Caco-2 (cell line): Measurements from ENCODE around the gene LTBP2. TPM values are rescaled to one million over a fixed set of nuclear protein-coding genes. Genes with fewer than 3 reads are reported as not detected.

Experiments used
- BruUV-seq: library from RNA; stranded (reverse); fragments of 400-500 nt; replicated peaks from 2 replicates; lab custom pipeline; 2021; lab: Mats Ljungman, UMichigan
- CTCF ChIA-PET: fragments of 300-600 bp; sonication (Branson Sonifier 250); formaldehyde crosslinking; loops from one replicate; lab custom pipeline; 2022; ENCODE audit warnings: antibody characterized with exemption; lab: Charles Lee
- POLR2A ChIA-PET: fragments of 300-600 bp; sonication (Branson Sonifier 250); formaldehyde crosslinking; loops from one replicate; lab custom pipeline; 2022; ENCODE audit warnings: antibody characterized with exemption; lab: Charles Lee
- DNase-seq, 2 experiments: peaks; one replicate each; pipeline versions ENCODE4 v3.0.0 to v3.0.0-alpha.2; 2020 to 2022
- H3K27me3 ChIP-seq: replicated peaks from 2 replicates; pipeline ENCODE4 v1.6.0; 2011; ENCODE audit warnings: low read length; ENCODE audit not compliant: control insufficient read depth, insufficient read depth
- H3K36me3 ChIP-seq: 2 replicates; pipeline ENCODE4 v1.5.1; 2011; ENCODE audit warnings: low read length; ENCODE audit not compliant: control insufficient read depth, insufficient read depth
- H3K4me1 ChIP-seq: fragments of 250-450 bp; sonication (Bioruptor Pico); 2 replicates; pipeline ENCODE4 v1.5.1; 2020; ENCODE audit warnings: mild to moderate bottlenecking
- H3K4me3 ChIP-seq: 2 replicates; pipeline ENCODE4 v1.5.1; 2011; ENCODE audit warnings: low read depth, mild to moderate bottlenecking, control low read depth, low read length
- H3K9me3 ChIP-seq: fragments of 250-450 bp; sonication (Bioruptor Pico); 2 replicates; pipeline ENCODE4 v1.5.1; 2020; ENCODE audit warnings: mild to moderate bottlenecking, moderate library complexity
- H3K27ac Mint-ChIP-seq: one replicate; pipeline ENCODE4 v1.8.0; 2022; ENCODE audit warnings: mixed read lengths; ENCODE audit not compliant: unreplicated experiment
- H3K27me3 Mint-ChIP-seq: one replicate; pipeline ENCODE4 v1.8.0; 2022; ENCODE audit warnings: mixed read lengths; ENCODE audit not compliant: insufficient read depth, unreplicated experiment
- H3K36me3 Mint-ChIP-seq: one replicate; pipeline ENCODE4 v1.8.0; 2022; ENCODE audit warnings: mild to moderate bottlenecking, mixed read lengths; ENCODE audit not compliant: insufficient read depth, unreplicated experiment
- H3K4me1 Mint-ChIP-seq: one replicate; pipeline ENCODE4 v1.8.0; 2022; ENCODE audit warnings: low read depth, mixed read lengths; ENCODE audit not compliant: unreplicated experiment
- H3K4me3 Mint-ChIP-seq: one replicate; pipeline ENCODE4 v1.8.0; 2022; ENCODE audit warnings: mild to moderate bottlenecking, moderate library complexity, mixed read lengths; ENCODE audit not compliant: unreplicated experiment
- H3K9me3 Mint-ChIP-seq: one replicate; pipeline ENCODE4 v1.8.0; 2022; ENCODE audit warnings: mixed read lengths; ENCODE audit not compliant: unreplicated experiment
- intact Hi-C: fragments of 100-400 bp; cut with micrococcal nuclease; formaldehyde crosslinking; loops from one replicate; pipeline ENCODE4 v1.10.0; 2022; ENCODE audit not compliant: unreplicated experiment
- total RNA-seq: library from RNA; stranded (reverse); gene quantifications from 2 replicates; pipeline ENCODE4 v1.2.3, GENCODE V29; 2022
- TF ChIP-seq, protein P1 (sequence below), 2 experiments: fragments of 200-600 bp in 1 of 2; IDR thresholded peaks; 1 replicate in 1 of 2; 2 replicates in 1 of 2; pipeline versions ENCODE4 v1.5.1 to v1.8.0; 2011 to 2022; ENCODE audit warnings: antibody characterized with exemption in 1 of 2, control low read depth in 1 of 2, inconsistent platforms in 1 of 2, low read depth in 1 of 2, low read length in 1 of 2, mild to moderate bottlenecking in 1 of 2, moderate library complexity in 1 of 2; ENCODE audit not compliant: insufficient read depth in 1 of 2, severe bottlenecking in 1 of 2, unreplicated experiment in 1 of 2

The LTBP2 gene
- total RNA-seq, 1 experiment from 2014 or later, result 0.86 TPM

DNA sequence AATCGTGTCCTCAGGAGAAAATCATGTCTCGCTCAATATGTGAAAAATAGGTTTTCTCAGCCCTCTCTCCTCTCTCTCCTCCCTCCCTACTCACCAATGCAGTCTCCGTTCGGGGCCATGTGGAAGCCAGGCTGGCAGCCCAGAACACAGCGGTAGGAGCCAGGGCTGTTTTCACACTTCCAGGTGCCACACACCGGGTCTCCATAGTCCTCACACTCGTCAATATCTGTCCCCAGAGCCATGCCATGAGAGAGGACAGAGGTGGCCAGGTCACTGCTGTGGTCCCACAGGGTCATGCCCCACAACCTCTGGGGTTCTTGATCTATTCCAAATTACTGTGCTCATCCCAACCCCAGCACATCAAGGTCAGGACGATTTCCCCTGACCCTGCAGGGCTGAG lies 105.0 kb downstream of the LTBP2 start:
- Mint-ChIP-seq H3K27ac (no peak overlapping the region), H3K9me3 (no peaks in the 10 kb centered on the region), H3K27me3 (peaks cover 10% of the 10 kb centered on the region), H3K36me3 (no peaks in the 10 kb centered on the region), H3K4me1 (no peaks in the 10 kb centered on the region), H3K4me3 (no peak overlapping the region)
- ChIA-PET CTCF (interaction anchor here (0.8 kb wide), 1 partner anchor 14 kb away, joined by 4 read pairs; the partner anchor contains the start of genes ISCA2 and NPC2), POLR2A (no interaction called here)
- TF ChIP-seq, protein P1, sequence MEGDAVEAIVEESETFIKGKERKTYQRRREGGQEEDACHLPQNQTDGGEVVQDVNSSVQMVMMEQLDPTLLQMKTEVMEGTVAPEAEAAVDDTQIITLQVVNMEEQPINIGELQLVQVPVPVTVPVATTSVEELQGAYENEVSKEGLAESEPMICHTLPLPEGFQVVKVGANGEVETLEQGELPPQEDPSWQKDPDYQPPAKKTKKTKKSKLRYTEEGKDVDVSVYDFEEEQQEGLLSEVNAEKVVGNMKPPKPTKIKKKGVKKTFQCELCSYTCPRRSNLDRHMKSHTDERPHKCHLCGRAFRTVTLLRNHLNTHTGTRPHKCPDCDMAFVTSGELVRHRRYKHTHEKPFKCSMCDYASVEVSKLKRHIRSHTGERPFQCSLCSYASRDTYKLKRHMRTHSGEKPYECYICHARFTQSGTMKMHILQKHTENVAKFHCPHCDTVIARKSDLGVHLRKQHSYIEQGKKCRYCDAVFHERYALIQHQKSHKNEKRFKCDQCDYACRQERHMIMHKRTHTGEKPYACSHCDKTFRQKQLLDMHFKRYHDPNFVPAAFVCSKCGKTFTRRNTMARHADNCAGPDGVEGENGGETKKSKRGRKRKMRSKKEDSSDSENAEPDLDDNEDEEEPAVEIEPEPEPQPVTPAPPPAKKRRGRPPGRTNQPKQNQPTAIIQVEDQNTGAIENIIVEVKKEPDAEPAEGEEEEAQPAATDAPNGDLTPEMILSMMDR (IDR thresholded peaks at IDR 0.05; ENCODE audit: insufficient read depth in 1 of 2, low read depth in 1 of 2, low read length in 1 of 2, severe bottlenecking in 1 of 2, unreplicated experiment in 1 of 2), result no peak
- intact Hi-C loops, result no loop called here
- H3K36me3 ChIP-seq, result no peaks in the 10 kb centered on the region
- no TSS peak for BruUV-seq
- H3K9me3 ChIP-seq, result no peaks in the 10 kb centered on the region
- DNase-seq, result no peak
- H3K27me3 ChIP-seq, result no peaks in the 10 kb centered on the region
- H3K4me3 ChIP-seq, result no peak overlapping the region
- no peaks in the 10 kb centered on the region for H3K4me1 ChIP-seq

DNA sequence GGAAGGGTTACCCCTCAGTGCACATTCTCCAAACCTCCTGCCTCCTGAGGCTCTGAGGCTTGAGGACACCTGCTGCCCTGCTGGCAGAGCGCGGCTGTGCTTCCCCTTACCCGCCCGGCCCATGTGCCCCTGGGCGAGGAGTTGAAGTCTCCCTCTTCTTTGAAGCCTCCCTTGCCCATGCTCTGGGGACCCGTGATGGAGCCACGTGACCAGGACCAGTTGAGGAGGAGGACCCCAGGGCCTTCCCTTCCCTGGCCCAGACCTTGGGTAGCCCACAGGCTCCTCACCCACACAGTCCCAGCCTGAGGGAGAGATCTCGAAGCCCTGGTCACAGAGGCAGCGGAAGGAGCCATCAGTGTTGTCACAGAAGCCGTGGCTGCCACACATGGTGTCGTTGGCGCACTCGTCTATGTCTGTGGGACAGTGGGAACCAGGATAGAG lies 105.6 kb downstream of the LTBP2 start:
- no TSS peak for BruUV-seq

DNA sequence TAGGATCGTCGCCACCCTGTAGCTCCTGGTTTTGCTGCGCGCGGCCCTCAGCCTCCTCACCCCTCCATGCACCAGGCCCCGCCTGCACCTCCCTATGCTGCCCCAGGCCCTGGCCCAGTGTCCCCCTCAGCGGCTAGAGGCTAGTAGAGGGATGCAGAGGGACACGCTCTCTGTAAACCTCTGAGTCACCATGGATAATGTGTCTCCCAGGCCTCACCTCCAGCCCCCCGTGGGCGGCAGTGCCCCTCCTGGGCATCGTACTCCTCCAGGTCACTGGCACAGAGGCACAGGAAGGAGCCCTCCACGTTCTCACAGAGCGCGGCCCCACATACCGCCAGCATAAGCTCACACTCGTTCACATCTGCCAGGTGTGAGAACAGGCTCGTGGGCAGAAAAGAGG lies 106.2 kb downstream of the LTBP2 start:
- TF ChIP-seq, protein P1 (IDR thresholded peaks at IDR 0.05; ENCODE audit: insufficient read depth in 1 of 2, low read depth in 1 of 2, low read length in 1 of 2, severe bottlenecking in 1 of 2, unreplicated experiment in 1 of 2), result no peak
- no peak overlapping the region for H3K27ac Mint-ChIP-seq
- ChIA-PET CTCF (interaction anchor here (0.6 kb wide), 1 partner anchor 331 kb away, joined by 3 read pairs; no protein-coding TSS in a partner anchor), POLR2A (interaction anchor here (0.6 kb wide), 1 partner anchor 257 kb away, joined by 4 read pairs; no protein-coding TSS in a partner anchor)
- no peaks in the 10 kb centered on the region for H3K9me3 ChIP-seq
- no peak overlapping the region for H3K4me3 Mint-ChIP-seq
- no peaks in the 10 kb centered on the region for H3K36me3 Mint-ChIP-seq
- peaks cover 7% of the 10 kb centered on the region for H3K27me3 Mint-ChIP-seq
- no peaks in the 10 kb centered on the region for H3K4me1 ChIP-seq
- DNase-seq, result no peak
- no peaks in the 10 kb centered on the region for H3K4me1 Mint-ChIP-seq
- H3K36me3 ChIP-seq, result no peaks in the 10 kb centered on the region; the same call in 1 of the 2 replicates
- intact Hi-C loops, result no loop called here
- H3K27me3 ChIP-seq, result no peaks in the 10 kb centered on the region
- H3K4me3 ChIP-seq, result no peak overlapping the region
- no TSS peak for BruUV-seq
- no peaks in the 10 kb centered on the region for H3K9me3 Mint-ChIP-seq

More for the DNA sequence above, 105.6 kb downstream of the LTBP2 start:
- POLR2A ChIA-PET, result no interaction called here
- Mint-ChIP-seq H3K9me3 (no peaks in the 10 kb centered on the region), H3K36me3 (no peaks in the 10 kb centered on the region), H3K4me3 (no peak overlapping the region), H3K27me3 (peaks cover 10% of the 10 kb centered on the region), H3K27ac (no peak overlapping the region), H3K4me1 (no peaks in the 10 kb centered on the region)
- CTCF ChIA-PET, result interaction anchor here (0.8 kb wide), 1 partner anchor 13 kb away, joined by 4 read pairs; the partner anchor contains the start of genes ISCA2 and NPC2
- H3K4me3 ChIP-seq, result no peak overlapping the region
- TF ChIP-seq, protein P1 (IDR thresholded peaks at IDR 0.05; ENCODE audit: insufficient read depth in 1 of 2, low read depth in 1 of 2, low read length in 1 of 2, severe bottlenecking in 1 of 2, unreplicated experiment in 1 of 2), result no peak
- no peaks in the 10 kb centered on the region for H3K4me1 ChIP-seq
- H3K27me3 ChIP-seq, result no peaks in the 10 kb centered on the region
- intact Hi-C loops, result no loop called here
- H3K9me3 ChIP-seq, result no peaks in the 10 kb centered on the region
- H3K36me3 ChIP-seq, result no peaks in the 10 kb centered on the region; the same call in 1 of the 2 replicates
- no peak for DNase-seq
